Sigmoid colon (tissue), 4 donors: ENCODE measurements around the gene MYL7.

ENCODE experiments used
- CTCF ChIP-seq, 4 experiments: fragments of 450-650 bp in 3 of 4; fragments of 200-600 bp in 1 of 4; IDR thresholded peaks; one replicate each; pipeline ENCODE4 v1.5.1; 2016 to 2019; ENCODE audit warnings: antibody characterized with exemption in 4 of 4, mild to moderate bottlenecking in 3 of 4, moderate library complexity in 2 of 4
- EP300 ChIP-seq, 4 donors: sonication (generic); formaldehyde crosslinking; IDR thresholded peaks; one replicate each; pipeline ENCODE4 v1.6.1; 2017; ENCODE audit warnings: antibody characterized with exemption in 4 of 4
- POLR2A ChIP-seq, 2 donors: fragments of 450-650 bp; IDR thresholded peaks; one replicate each; pipeline ENCODE4 v1.6.1; 2016; ENCODE audit warnings: antibody characterized with exemption in 2 of 2, mild to moderate bottlenecking in 2 of 2, moderate library complexity in 2 of 2
- POLR2AphosphoS5 ChIP-seq, 4 donors: sonication (generic); formaldehyde crosslinking; IDR thresholded peaks; one replicate each; pipeline ENCODE4 v1.6.1; 2017; ENCODE audit warnings: antibody characterized with exemption in 4 of 4

- no peak for TF ChIP-seq CTCF (IDR thresholded peaks at IDR 0.05)
- no peak for TF ChIP-seq EP300 (IDR thresholded peaks at IDR 0.05)
- no peak for TF ChIP-seq POLR2A (IDR thresholded peaks at IDR 0.05)
- TF ChIP-seq POLR2AphosphoS5 (IDR thresholded peaks at IDR 0.05) = no peak
Observed at GRCh38 chr7:44107961-44108767, 33.0 kb downstream of the MYL7 start.
